Heart right ventricle (tissue), 16 donors: ENCODE results near the gene ADK. TPM values are rescaled to one million over a fixed set of nuclear protein-coding genes. Genes with fewer than 3 reads are reported as not detected.

Experiments
- ATAC-seq, 8 donors: fragments of 200-7000 bp; cut with Tn5 transposase; one replicate each; pipeline ENCODE4 v1.9.1; 2020; ENCODE audit warnings: mild to moderate bottlenecking in 8 of 8, moderate library complexity in 8 of 8, moderate number of reproducible peaks in 1 of 8
- DNase-seq, 2 donors: peaks; one replicate each; pipeline ENCODE4 v3.0.0-alpha.2; 2020
- H3K27ac ChIP-seq, 10 donors: fragments of 200-600 bp; sonication (generic) in 2 of 10; one replicate each; pipeline versions ENCODE4 v1.5.0 to v1.8.0; 2020 to 2022; ENCODE audit warnings: mild to moderate bottlenecking in 3 of 10
- H3K27me3 ChIP-seq, 7 donors: fragments of 200-600 bp; one replicate each; pipeline ENCODE4 v1.8.0; 2021 to 2022; ENCODE audit warnings: mild to moderate bottlenecking in 2 of 7
- H3K36me3 ChIP-seq, 9 donors: fragments of 200-600 bp; sonication (generic) in 1 of 9; one replicate each; pipeline versions ENCODE4 v1.5.0 to v1.8.0; 2020 to 2022; ENCODE audit warnings: mild to moderate bottlenecking in 2 of 9
- H3K4me1 ChIP-seq, 9 donors: fragments of 200-600 bp; sonication (generic) in 1 of 9; one replicate each; pipeline versions ENCODE4 v1.5.0 to v1.8.0; 2020 to 2022; ENCODE audit warnings: mild to moderate bottlenecking in 4 of 9
- H3K4me3 ChIP-seq, 10 donors: fragments of 200-600 bp; sonication (generic) in 2 of 10; one replicate each; pipeline versions ENCODE4 v1.5.0 to v1.8.0; 2020 to 2022; ENCODE audit warnings: mild to moderate bottlenecking in 7 of 10, moderate library complexity in 2 of 10
- H3K9me3 ChIP-seq, 11 donors: fragments of 200-600 bp in 10 of 11; sonication (generic) in 2 of 11; one replicate each; pipeline versions ENCODE4 v1.5.0 to v1.8.0; 2013 to 2022; ENCODE audit warnings: mild to moderate bottlenecking in 2 of 11, control low read depth in 1 of 11, moderate library complexity in 1 of 11
- WGBS, 2 donors: extraction: QIAGEN DNeasy Blood & Tissue Kit; methylation state at CpG; one replicate each; pipeline ENCODE4 v1.1.7; 2013; ENCODE audit warnings: inconsistent platforms in 1 of 2; 5-methylcytosine and 5-hydroxymethylcytosine counted together
- intact Hi-C, 10 donors: fragments of 100-400 bp; cut with DNase I; formaldehyde crosslinking; loops; one replicate each; pipeline versions ENCODE4 v1.11.1 to v1.14.2; 2022
- polyA plus RNA-seq, 2 donors: library from polyadenylated mRNA; stranded (reverse); fragments of 200-250 nt; gene quantifications; one replicate each; pipeline ENCODE4 v1.2.3, GENCODE V29; 2013
- total RNA-seq, 10 donors: library from RNA; stranded (reverse); fragmentation: NEBNext Ultra II Directional in 3 of 10; extraction: Animal tissue kit (Norgen Biotek cat#: 25700) in 3 of 10; gene quantifications; one replicate each; pipeline versions ENCODE4 v1.2.1 to v1.2.4, GENCODE V29; 2021 to 2023
- TF ChIP-seq, protein P1 (sequence below), 9 donors: fragments of 200-600 bp; sonication (generic) in 2 of 9; IDR thresholded peaks; one replicate each; pipeline versions ENCODE4 v1.5.0 to v1.8.0; 2021 to 2022; ENCODE audit warnings: antibody characterized with exemption in 9 of 9, mild to moderate bottlenecking in 5 of 9, moderate library complexity in 1 of 9
- donor health status: Arrhythmogenic right ventricular cardiomyopathy.
- donor health status: ischemic (EF 13 %, LVEDD 7.1; RV severe dilation, severe dysfunction).
- donor health status: healthy with polysubstance abuse.
- donor health status: DM: no; HTN: yes; CAD: no.
- donor health status: DM: no; HTN: no; CAD: no.
- donor health status: ischemic (EF 25% LVEDD 6.9; RV normal size, moderate dysfunction).
- donor health status: ischemic (EF 25% LVEDD 5.7; RV mildly dilated, moderate dysfunction).
- donor health status: healthy.
- donor health status: DM: yes; HTN: yes; CAD: no.
- donor health status: Ischemic cardiomyopathy.
- donor health status: ischemic (EF 35%, LVEDD 5.7; RV mildly dilated, moderate dysfunction).
- donor health status: nonischemic (EF 11% LVEDD 7.7; RV severe dilation, severe dysfunction).
- donor health status: DM: yes; HTN: yes; CAD: no.
- donor health status: PGD.
- donor health status: ischemic (EF 29% LVEDD 5.4; RV normal size, mild dysfunction).
- donor health status: nonischemic (EF 23%, LVEDD 6.1; RV moderate dilation, normal function).

Gene ADK
- total and polyA plus RNA-seq, 12 donors: 13.0 to 50.0 (median 39.1) TPM

DNA sequence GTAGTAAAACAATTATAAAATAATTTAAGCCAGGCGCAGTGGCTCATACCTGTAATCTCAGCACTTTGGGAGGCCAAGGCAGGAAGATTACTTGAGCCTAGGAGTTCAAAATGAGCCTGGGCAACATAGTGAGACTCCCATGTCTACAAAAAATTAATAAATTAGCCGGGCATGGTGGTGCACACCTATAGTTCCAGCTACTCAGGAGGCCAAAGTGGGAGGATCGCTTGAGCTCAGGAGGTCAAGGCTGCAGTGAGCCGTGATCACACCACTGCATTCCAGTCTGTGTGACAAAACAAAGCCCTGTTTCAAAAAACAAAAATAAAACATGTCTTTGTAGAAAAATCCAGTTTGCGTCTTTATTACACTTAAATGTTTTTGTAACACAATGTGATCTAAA is 533.4 kb downstream of the ADK start:
- TF ChIP-seq, protein P1, sequence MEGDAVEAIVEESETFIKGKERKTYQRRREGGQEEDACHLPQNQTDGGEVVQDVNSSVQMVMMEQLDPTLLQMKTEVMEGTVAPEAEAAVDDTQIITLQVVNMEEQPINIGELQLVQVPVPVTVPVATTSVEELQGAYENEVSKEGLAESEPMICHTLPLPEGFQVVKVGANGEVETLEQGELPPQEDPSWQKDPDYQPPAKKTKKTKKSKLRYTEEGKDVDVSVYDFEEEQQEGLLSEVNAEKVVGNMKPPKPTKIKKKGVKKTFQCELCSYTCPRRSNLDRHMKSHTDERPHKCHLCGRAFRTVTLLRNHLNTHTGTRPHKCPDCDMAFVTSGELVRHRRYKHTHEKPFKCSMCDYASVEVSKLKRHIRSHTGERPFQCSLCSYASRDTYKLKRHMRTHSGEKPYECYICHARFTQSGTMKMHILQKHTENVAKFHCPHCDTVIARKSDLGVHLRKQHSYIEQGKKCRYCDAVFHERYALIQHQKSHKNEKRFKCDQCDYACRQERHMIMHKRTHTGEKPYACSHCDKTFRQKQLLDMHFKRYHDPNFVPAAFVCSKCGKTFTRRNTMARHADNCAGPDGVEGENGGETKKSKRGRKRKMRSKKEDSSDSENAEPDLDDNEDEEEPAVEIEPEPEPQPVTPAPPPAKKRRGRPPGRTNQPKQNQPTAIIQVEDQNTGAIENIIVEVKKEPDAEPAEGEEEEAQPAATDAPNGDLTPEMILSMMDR (IDR thresholded peaks at IDR 0.05): no peak
- Histone ChIP-seq H3K4me1 (peaks cover 0 to 16% (median 9%) of the 10 kb centered on the region in 9 donors), H3K36me3 (no peaks in the 10 kb centered on the region), H3K27me3 (no peaks in the 10 kb centered on the region), H3K4me3 (no peak overlapping the region), H3K27ac (no peak overlapping the region), H3K9me3 (no peaks in the 10 kb centered on the region)
- WGBS, 2 donors: 89 to 90% methylated on average over 5 of the region's 5 CpGs
- ATAC-seq (no peak), DNase-seq (no peak)
- intact Hi-C loops: no loop called here

- Histone ChIP-seq H3K9me3 (no peaks in the 10 kb centered on the region), H3K4me1 (peaks cover 0 to 16% (median 9%) of the 10 kb centered on the region in 9 donors), H3K4me3 (no peak overlapping the region), H3K36me3 (no peaks in the 10 kb centered on the region), H3K27me3 (no peaks in the 10 kb centered on the region), H3K27ac (no peak overlapping the region)
- TF ChIP-seq, protein P1 (IDR thresholded peaks at IDR 0.05): no peak
- DNase-seq (no peak), ATAC-seq (no peak)
- intact Hi-C loops: no loop called here
- 96 to 100% methylated on average over 1 of the region's 1 CpG for whole genome bisulfite sequencing, 2 donors
These were observed 534.5 kb downstream of the ADK start for GRCh38 chr10:74685564-74685963.

DNA sequence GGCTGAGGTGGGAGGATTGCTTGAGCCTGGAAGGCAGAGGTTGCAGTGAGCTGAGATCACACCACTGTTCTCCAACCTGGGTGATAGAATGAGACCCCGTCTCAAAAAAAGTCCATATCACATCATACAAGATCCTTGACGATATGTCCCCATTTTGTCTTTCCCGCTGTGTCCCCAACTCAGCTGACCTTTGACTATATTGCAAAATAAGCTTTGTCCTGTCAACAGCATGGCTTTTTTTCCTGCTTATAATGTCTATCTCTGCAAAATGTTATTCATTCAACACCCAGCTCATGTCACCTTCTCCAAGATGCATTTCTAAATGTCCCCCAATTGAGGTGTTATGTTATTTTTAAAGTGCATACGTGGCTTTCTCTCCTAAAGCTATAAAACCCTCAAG is 539.4 kb downstream of the ADK start:
- no peak for ATAC-seq
- Histone ChIP-seq H3K27ac (no peak overlapping the region), H3K27me3 (no peaks in the 10 kb centered on the region), H3K4me3 (no peak overlapping the region), H3K9me3 (no peaks in the 10 kb centered on the region), H3K4me1 (no peaks in the 10 kb centered on the region), H3K36me3 (no peaks in the 10 kb centered on the region)
- DNase-seq: no peak
- TF ChIP-seq, protein P1 (IDR thresholded peaks at IDR 0.05): no peak
- 94% methylated on average over 4 of the region's 4 CpGs for WGBS, 2 donors
- intact Hi-C loops: no loop called here

GRCh38 chr10:74691164-74691563 is 540.1 kb downstream of the ADK start:
- ATAC-seq: no peak
- Histone ChIP-seq H3K36me3 (no peaks in the 10 kb centered on the region), H3K9me3 (no peaks in the 10 kb centered on the region), H3K27me3 (no peaks in the 10 kb centered on the region), H3K4me3 (no peak overlapping the region), H3K4me1 (no peaks in the 10 kb centered on the region), H3K27ac (no peak overlapping the region)
- no peak for DNase-seq
- intact Hi-C loops: no loop called here
- TF ChIP-seq, protein P1 (IDR thresholded peaks at IDR 0.05): no peak
